IPS-18a (cell line): ENCODE data around the gene AXIN2.
"Not testable (repeated sequence)": the region's sequence is repeated elsewhere in the genome, so short reads cannot be mapped to it uniquely, and the experiment has no call there.

Source experiments
- H3K27ac ChIP-seq: one replicate; pipeline ENCODE4 v1.5.1; 2013; ENCODE audit warnings: low read length
- H3K27me3 ChIP-seq: one replicate; pipeline ENCODE4 v1.6.1; 2013; ENCODE audit warnings: mild to moderate bottlenecking, low read length; ENCODE audit not compliant: control insufficient read depth, insufficient read depth
- H3K36me3 ChIP-seq: one replicate; pipeline ENCODE4 v1.6.1; 2013; ENCODE audit warnings: low read depth, low read length; ENCODE audit not compliant: control insufficient read depth
- H3K4me1 ChIP-seq: one replicate; pipeline ENCODE4 v1.6.1; 2013; ENCODE audit warnings: low read depth, low read length; ENCODE audit not compliant: control insufficient read depth
- H3K4me3 ChIP-seq: one replicate; pipeline ENCODE4 v1.5.1; 2013; ENCODE audit warnings: low read length
- H3K9ac ChIP-seq: one replicate; pipeline ENCODE4 v1.6.1; 2013; ENCODE audit warnings: mild to moderate bottlenecking, low read length, moderate library complexity
- H3K9me3 ChIP-seq: one replicate; pipeline ENCODE4 v1.6.1; 2013; ENCODE audit warnings: low read depth, low read length; ENCODE audit not compliant: control insufficient read depth

AXIN2 gene

DNA sequence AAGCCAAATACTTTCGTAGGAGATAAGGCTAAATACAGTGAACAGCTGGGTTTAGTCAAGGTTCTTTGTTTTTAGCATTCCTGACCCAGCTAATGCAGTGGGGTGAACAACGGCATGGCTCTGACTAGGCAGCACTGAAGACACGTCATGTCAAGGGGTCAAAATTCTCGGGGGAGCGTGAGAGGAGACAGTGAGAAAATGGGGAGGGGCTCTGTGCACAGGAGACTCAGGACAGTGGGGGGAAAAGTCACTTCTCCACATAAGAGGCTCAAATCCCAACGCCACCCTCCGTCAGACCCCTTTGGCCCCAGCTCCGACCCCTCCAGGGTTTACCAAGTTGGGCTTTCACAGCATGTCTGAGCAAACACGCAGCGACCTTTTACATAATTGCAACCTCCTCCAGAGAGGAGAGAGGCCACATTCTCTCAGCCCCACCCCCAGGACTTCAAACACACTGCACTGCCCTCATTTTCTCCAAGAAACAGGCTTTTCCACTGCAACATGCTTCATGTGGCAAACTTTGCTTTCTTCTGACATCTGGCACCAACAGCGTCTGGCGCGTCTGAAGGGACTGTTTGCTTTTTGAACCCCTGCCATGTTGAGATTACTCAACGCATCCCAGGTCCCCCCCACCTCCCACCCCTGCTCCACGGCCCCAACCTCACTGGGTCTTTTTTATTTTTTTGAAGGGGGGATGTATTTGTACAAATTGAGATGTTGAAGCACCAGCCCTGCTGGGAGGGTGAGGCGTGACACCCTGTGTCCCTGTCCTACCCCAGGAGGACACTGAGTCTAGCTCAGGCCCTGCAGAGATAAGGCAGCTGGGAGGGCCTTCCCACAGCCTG lies 30.0 kb downstream of the AXIN2 start:
- no peak overlapping the region for H3K9ac ChIP-seq
- H3K4me3 ChIP-seq = peak overlapping the region; percentile 21
- peaks cover 65% of the 10 kb centered on the region for H3K36me3 ChIP-seq
- H3K4me1 ChIP-seq = peaks cover 31% of the 10 kb centered on the region
- H3K27ac ChIP-seq = no peak overlapping the region
- H3K27me3 ChIP-seq = no peaks in the 10 kb centered on the region
- H3K9me3 ChIP-seq = no peaks in the 10 kb centered on the region

DNA sequence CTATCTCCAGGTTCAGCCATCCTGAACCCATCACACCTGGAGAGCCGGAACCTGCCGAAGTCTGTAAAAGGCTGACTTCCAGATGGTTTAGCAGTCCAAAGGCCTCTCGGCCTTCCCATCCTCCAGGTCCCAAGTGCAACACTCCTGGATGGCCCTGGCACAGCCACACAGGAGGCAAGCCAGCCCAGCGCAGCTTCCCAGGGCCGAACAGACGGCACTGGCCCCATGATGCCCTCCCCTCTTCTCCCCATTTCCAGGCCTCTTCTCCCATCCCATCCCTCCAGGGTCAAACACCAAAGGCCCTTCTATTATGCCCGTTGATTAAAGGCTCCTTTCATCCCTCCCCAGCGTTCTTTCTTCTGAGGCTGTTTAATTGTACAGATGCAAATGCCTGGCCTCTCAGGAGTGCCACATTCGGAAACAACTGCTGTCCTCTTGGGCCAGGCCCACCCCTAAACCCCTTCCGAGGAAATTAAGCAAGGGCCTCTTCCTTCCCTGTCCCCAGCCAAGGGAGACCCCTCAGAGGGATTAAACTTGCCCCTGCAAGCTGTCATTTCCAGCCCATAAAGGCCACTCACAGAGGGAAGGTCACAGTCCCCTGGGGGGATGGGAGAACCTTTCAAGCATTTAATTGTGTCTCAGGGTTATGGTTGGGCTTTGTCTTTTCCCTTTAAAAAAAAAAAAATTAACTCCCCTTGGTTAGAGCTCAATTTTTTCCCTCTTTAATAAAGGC lies 30.8 kb downstream of the AXIN2 start:
- Histone ChIP-seq H3K27me3 (no peaks in the 10 kb centered on the region), H3K9me3 (no peaks in the 10 kb centered on the region), H3K9ac (no peak overlapping the region), H3K4me1 (peaks cover 31% of the 10 kb centered on the region), H3K36me3 (peaks cover 58% of the 10 kb centered on the region), H3K4me3 (peak overlapping the region; percentile 21), H3K27ac (no peak overlapping the region)

DNA sequence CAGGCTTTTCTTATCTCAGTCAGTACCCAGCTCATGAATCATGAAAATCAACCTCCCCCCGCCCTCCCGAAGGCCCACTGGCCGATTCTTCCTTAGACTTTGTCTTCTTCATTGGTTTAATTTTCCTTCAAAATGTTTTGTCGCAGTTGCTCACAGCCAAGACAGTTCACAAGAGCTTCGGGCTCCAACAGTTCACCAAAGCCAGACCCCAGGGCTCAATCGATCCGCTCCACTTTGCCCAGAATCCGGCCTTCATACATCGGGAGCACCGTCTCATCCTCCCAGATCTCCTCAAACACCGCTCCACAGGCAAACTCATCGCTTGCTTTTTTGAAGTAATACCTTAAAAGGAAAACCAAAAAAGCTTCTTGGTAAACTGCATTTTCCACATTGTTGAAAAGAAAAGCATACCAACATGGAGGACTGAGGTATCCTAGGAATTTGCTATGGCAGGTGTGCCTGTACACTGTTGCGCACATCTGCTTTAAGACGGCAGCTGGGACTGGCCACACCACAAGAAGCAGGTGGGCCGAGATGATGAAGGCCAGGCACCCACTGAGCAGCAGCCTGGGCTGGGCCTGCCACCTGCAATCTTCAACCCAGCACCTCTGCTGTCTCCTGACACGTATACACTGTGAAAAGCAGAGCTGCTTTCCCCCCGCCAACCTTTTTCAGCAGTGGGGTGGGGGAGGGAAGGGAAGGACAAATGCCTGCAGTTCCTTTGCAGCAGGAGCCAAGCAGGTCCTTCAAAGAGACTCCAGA lies 31.5 kb downstream of the AXIN2 start:
- H3K9me3 ChIP-seq = no peaks in the 10 kb centered on the region
- peaks cover 31% of the 10 kb centered on the region for H3K4me1 ChIP-seq
- no peak overlapping the region for H3K27ac ChIP-seq
- H3K36me3 ChIP-seq = peaks cover 50% of the 10 kb centered on the region
- no peaks in the 10 kb centered on the region for H3K27me3 ChIP-seq
- no peak overlapping the region for H3K9ac ChIP-seq
- no peak overlapping the region for H3K4me3 ChIP-seq

DNA sequence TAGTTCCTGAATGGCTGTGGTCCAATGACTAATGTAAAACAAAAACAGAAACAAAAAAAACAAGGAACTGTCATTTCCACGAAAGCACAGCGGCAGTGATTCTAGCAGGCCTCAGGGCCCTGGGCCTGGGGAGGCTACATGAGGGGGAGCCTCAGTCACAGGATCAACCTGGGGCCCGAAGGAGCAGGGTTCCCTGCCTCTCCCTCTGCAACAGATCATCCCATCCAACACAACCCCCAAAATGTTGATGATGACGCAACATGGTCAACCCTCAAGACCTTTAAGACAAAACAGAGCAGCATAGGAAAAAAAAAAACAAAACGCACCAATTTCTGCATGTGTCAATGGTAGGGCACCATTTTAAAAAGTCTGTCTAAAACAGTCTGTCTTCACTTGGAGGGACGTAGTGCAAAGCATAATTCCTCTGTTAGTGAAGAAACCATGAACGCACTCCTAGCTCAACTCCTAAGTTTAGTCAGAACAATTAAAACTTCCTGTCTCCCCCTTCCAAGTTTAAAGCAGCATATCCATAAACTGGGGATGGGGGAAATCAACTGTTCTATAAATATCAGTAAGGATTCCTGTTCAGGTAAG lies 32.3 kb downstream of the AXIN2 start:
- Histone ChIP-seq H3K9me3 (no peaks in the 10 kb centered on the region), H3K27ac (no peak overlapping the region), H3K27me3 (no peaks in the 10 kb centered on the region), H3K4me3 (no peak overlapping the region), H3K36me3 (peaks cover 44% of the 10 kb centered on the region), H3K9ac (no peak overlapping the region), H3K4me1 (peaks cover 31% of the 10 kb centered on the region)

DNA sequence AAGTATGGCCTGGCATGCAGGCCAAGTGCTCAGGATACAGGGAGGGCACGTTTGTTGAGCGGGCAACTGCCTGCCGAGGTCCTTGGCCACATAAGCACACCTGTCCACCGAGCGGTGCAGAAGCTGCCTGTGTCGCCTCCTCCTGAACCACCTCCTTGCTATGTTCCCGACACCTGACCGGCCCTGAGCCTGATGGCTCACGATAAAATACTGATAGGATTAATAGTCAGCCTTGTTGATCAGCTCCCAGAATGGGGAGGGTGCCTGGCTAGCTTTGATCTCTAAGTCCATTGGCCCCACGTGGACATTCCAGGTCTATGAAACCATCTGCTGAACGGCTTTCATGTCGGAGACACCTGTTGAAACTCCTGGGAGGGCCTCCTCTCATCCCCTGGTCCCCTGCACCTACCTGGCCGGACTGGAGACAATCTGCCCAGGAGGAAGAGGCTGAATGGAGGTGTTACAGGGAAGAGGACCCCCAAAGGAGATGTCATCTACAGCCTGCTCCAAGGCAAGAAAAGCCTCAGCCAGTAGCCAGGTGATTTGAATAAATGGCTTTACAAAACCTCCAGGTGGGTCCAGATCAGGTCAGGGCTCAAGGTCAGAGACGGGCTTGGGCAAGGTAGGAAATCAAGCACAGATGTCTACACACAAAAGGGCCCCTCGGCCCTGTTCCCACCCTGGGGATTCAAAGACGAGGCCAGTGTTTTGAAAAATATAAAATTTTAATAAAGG lies 33.4 kb downstream of the AXIN2 start:
- Histone ChIP-seq H3K4me1 (peaks cover 36% of the 10 kb centered on the region), H3K27ac (no peak overlapping the region), H3K27me3 (no peaks in the 10 kb centered on the region), H3K9me3 (no peaks in the 10 kb centered on the region), H3K9ac (no peak overlapping the region), H3K4me3 (no peak overlapping the region), H3K36me3 (peaks cover 33% of the 10 kb centered on the region)

DNA sequence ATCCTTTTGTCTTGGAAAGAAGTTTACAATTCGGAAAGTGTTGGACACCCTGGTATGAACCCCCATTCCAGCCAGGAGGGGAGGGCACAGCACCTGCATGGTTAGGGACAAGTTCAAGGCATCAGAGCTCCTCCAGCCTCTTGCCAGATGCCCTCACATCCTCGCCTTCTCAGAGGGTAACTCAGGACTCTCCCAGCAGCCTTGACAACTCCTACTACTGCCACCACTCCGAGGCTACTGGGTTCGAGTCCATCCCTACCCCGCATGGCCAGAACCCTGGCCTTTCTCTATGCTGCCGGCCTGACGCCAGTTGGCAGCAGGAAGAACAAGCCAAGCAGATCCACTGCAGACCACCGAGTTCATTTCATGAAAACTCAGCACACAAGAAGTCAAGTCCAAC lies 34.1 kb downstream of the AXIN2 start:
- Histone ChIP-seq H3K4me3 (no peak overlapping the region), H3K36me3 (peaks cover 26% of the 10 kb centered on the region), H3K9me3 (no peaks in the 10 kb centered on the region), H3K9ac (no peak overlapping the region), H3K4me1 (peaks cover 31% of the 10 kb centered on the region), H3K27ac (no peak overlapping the region), H3K27me3 (no peaks in the 10 kb centered on the region)

DNA sequence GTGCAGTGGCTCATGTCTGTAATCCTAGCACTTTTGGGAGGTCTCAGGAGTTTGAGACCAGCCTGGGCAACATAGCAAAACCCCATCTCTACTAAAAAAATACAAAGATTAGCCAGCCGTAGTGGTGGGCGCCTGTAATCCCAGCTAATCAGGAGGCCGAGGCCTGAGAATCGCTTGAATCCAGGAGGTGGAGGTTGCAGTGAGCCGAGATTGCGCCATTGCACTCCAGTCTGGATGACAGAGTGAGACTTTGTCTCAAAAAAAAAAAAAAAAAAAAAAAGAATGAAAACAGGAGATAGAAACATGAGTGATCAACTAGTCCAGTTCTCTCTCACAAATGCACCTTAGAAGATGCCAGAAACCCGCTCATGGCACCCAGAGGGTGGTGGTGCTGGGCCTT lies 34.6 kb downstream of the AXIN2 start:
- not testable (repeated sequence) for H3K9ac ChIP-seq, H3K4me3 ChIP-seq, H3K27ac ChIP-seq, H3K27me3 ChIP-seq, H3K9me3 ChIP-seq
- Histone ChIP-seq H3K36me3 (peaks cover 21% of the 10 kb centered on the region), H3K4me1 (peaks cover 26% of the 10 kb centered on the region)

DNA sequence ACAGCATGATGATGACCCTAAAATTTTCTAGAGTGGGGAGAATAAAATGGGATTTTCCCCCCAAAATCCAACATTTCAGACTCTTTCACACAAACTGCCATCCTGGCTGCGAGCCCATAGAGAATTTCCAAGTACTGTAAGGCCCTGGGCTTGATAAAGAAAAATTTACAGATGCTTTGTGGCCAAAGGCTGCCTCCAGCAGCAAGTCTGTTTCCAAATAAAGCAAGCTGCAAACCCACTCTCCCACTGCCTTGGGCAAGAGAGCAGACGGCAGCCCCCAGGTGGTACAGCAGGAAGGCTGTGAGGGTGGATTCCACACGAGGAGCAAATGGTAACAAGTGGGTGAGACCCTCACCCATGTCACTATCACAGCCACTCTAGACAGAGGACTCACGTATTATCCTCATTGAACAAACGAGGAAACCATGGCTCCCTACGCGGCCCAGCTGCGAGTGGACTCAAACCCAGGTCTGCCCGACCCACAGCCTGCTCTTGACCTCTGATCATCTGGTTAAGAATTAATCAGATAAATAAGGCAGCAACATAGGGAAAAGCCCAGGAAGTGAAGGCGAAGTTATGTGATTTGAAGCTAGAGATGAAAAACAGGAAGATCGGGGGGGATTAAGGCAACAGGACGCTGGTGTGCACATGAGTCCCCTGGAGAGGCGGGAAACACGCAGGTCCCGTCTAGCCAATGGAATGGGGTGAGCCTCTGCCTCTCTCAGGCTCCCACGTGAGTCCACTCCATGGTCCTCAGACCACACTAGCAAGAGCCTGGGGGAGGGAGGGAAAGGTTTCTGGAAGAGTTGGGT lies 37.4 kb downstream of the AXIN2 start:
- H3K27ac ChIP-seq = no peak overlapping the region
- no peaks in the 10 kb centered on the region for H3K9me3 ChIP-seq
- no peak overlapping the region for H3K9ac ChIP-seq
- H3K27me3 ChIP-seq = no peaks in the 10 kb centered on the region
- peaks cover 10% of the 10 kb centered on the region for H3K36me3 ChIP-seq
- peaks cover 6% of the 10 kb centered on the region for H3K4me1 ChIP-seq
- no peak overlapping the region for H3K4me3 ChIP-seq

DNA sequence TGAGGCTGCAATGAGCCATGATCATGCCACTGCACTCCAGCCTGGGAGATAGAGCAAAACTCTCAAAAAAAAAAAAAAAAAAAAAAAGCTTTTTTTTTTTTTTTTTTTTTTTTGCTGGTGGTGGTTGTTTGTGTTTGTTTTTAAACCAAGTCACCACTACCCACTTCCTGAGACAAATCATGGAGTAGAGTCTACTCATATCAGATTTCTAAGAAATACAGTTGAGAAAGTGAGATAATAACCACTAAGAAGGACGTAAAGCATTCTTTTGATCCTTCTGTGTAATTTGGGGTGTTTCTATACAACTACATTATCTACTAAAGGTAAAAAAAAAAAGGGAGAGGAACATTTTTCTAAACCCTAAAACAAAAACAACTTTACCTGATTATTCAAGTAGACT lies 38.0 kb downstream of the AXIN2 start:
- Histone ChIP-seq H3K27me3 (no peaks in the 10 kb centered on the region), H3K36me3 (peaks cover 4% of the 10 kb centered on the region), H3K27ac (no peak overlapping the region), H3K9ac (no peak overlapping the region), H3K4me3 (no peak overlapping the region), H3K9me3 (no peaks in the 10 kb centered on the region), H3K4me1 (peaks cover 6% of the 10 kb centered on the region)

DNA sequence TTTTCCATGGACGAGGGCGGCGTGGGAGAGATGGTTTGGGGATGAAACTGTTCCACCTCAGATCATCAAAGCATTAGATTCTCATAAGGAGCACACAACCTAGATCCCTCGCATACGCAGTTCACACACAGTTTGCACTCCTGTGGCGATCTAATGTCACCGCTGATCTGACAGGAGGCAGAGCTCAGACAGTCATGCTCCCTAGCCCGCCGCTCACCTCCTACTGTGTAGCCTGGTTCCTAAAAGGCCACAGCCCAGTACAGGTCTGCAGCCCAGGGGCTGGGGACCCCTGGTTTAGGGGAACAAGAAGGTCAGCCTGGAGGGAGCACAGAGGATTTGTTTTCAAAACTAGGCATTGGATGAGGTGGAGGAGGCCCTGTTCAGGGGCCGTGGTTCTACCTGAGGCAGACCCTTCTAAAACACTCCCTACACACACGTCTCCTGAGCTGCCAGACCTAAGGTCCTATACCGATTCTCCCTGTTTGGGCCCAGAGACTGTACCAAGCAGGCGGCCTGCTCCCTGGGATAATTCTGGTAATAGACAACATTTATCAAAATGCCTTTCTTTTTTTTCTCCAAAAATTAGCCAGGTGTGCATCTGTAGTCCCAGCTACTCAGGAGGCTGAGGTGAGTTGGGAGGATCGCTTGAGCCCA lies 38.6 kb downstream of the AXIN2 start:
- Histone ChIP-seq H3K9me3 (no peaks in the 10 kb centered on the region), H3K27me3 (no peaks in the 10 kb centered on the region), H3K27ac (no peak overlapping the region), H3K4me3 (no peak overlapping the region), H3K36me3 (no peaks in the 10 kb centered on the region), H3K4me1 (peaks cover 6% of the 10 kb centered on the region), H3K9ac (no peak overlapping the region)
